ENCODE results near the gene SUSD2. TPM values are rescaled to one million over a fixed set of nuclear protein-coding genes. Genes with fewer than 3 reads are reported as not detected.

Gene SUSD2
- total RNA-seq, 3 donors from 2014 or later, result 1.3 to 3.9 (median 3.3) TPM

- Histone ChIP-seq H3K36me3 (ENCODE audit: low read depth) (no peaks in the 10 kb centered on the region), H3K9me3 (peaks cover 8% of the 10 kb centered on the region), H3K4me1 (ENCODE audit: low read depth) (no peaks in the 10 kb centered on the region), H3K4me3 (no peak overlapping the region)
- TF ChIP-seq CTCF (IDR thresholded peaks at IDR 0.05), result no peak
- intact Hi-C loops (cut with DNase I, micrococcal nuclease), result no loop called here
- no peak for ATAC-seq
- DNase-seq, result no peak
Measured at GRCh38 chr22:24225044-24225601, 43.8 kb downstream of the SUSD2 start.

- H3K4me1 ChIP-seq (ENCODE audit: low read depth), result no peaks in the 10 kb centered on the region
- peaks cover 8% of the 10 kb centered on the region for H3K9me3 ChIP-seq
- intact Hi-C loops (cut with DNase I, micrococcal nuclease), result no loop called here
- DNase-seq (no peak), ATAC-seq (no peak)
- no peak for TF ChIP-seq CTCF (IDR thresholded peaks at IDR 0.05)
- H3K36me3 ChIP-seq (ENCODE audit: low read depth), result no peaks in the 10 kb centered on the region
- no peak overlapping the region for H3K4me3 ChIP-seq
Measured at GRCh38 chr22:24225951-24226350, 44.7 kb downstream of the SUSD2 start.

GRCh38 chr22:24230911-24231656 lies 49.8 kb downstream of the SUSD2 start:
- Histone ChIP-seq H3K9me3 (no peaks in the 10 kb centered on the region), H3K36me3 (ENCODE audit: low read depth) (no peaks in the 10 kb centered on the region), H3K4me1 (ENCODE audit: low read depth) (no peaks in the 10 kb centered on the region), H3K4me3 (no peak overlapping the region)
- intact Hi-C loops (cut with DNase I, micrococcal nuclease), result no loop called here
- ATAC-seq (peak; percentile 77), DNase-seq (peak in 2 of 3 donors; percentile 70 to 77)
- TF ChIP-seq CTCF (IDR thresholded peaks at IDR 0.05), result no peak

GRCh38 chr22:24231706-24232105 lies 50.4 kb downstream of the SUSD2 start:
- no peak for TF ChIP-seq CTCF (IDR thresholded peaks at IDR 0.05)
- DNase-seq (no peak), ATAC-seq (no peak)
- no peak overlapping the region for H3K4me3 ChIP-seq
- no peaks in the 10 kb centered on the region for H3K36me3 ChIP-seq (ENCODE audit: low read depth)
- intact Hi-C loops (cut with DNase I, micrococcal nuclease), result no loop called here
- no peaks in the 10 kb centered on the region for H3K4me1 ChIP-seq (ENCODE audit: low read depth)
- H3K9me3 ChIP-seq, result no peaks in the 10 kb centered on the region

- no peak for DNase-seq
- Histone ChIP-seq H3K4me1 (ENCODE audit: low read depth) (no peaks in the 10 kb centered on the region), H3K4me3 (no peak overlapping the region), H3K36me3 (ENCODE audit: low read depth) (no peaks in the 10 kb centered on the region), H3K9me3 (no peaks in the 10 kb centered on the region)
- intact Hi-C loops (cut with DNase I, micrococcal nuclease), result no loop called here
- ATAC-seq, result no peak
- TF ChIP-seq CTCF (IDR thresholded peaks at IDR 0.05), result no peak
Measured at GRCh38 chr22:24232124-24232523, 50.8 kb downstream of the SUSD2 start.
